ENCODE measurements around the gene TAF10. TPM values are rescaled to one million over a fixed set of nuclear protein-coding genes. Genes with fewer than 3 reads are reported as not detected.

TAF10 gene
- total and polyA plus RNA-seq, 7 experiments from 2014 or later = 116 to 247 (median 129) TPM

DNA sequence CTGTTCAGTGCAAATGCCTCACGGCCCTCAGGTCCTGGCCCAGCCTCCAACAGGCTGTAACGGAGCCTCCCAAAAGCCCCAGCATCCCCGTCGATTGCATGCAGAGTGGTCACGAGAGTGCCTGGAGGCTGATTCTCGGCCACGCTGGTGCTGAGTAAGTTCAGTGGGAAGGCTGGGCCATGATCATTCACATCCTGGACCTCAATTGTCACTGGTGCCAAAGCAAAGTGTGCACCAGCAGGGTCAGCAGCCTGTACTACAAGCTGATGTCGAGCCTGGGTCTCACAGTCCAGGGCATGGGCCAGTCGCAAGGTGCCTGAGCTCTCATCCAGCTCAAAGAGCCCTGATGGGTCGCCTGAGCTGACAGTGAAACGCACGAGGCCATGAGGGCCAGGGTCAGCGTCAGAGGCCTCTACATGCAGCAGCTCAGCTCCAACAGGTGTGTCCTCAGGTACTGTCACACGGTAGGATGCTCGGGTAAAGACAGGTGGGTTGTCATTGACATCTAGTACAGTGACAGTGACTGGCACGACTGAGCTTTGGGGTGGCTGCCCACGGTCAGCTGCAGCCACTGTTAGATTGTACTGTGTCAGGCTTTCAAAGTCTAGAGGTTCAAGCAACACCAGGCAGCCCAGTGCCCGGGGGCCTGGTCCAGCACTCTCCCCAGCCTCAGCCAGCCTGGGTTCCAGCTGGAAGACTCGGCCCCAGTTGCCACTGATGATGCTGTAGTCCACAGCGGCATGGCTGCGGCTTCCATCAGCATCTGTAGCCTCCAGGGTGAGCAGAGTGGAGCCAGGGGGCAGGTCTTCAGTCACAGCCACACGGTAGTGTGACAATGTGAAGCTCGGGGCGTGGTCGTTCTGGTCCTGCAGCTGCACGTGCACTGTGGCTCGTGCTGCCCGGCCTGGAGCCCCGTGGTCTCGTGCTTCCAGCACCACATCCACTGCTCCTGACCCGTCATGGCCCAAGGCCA, 11.7 kb upstream of the TAF10 start:
- peaks cover 8 to 15% of the 10 kb centered on the region in 2 donors for H3K4me1 ChIP-seq (ENCODE audit: control insufficient read depth in 2 of 2, insufficient read depth in 2 of 2, low read length in 2 of 2)
- Mint-ChIP-seq H3K27me3 (no peaks in the 10 kb centered on the region), H3K9me3 (no peaks in the 10 kb centered on the region), H3K4me3 (no peak overlapping the region), H3K27ac (peak overlapping the region in 1 of 9 donors; percentile 62), H3K4me1 (peaks cover 11 to 27% (median 19%) of the 10 kb centered on the region in 7 donors), H3K36me3 (peaks cover 0 to 29% (median 9%) of the 10 kb centered on the region in 5 donors)
- H3K36me3 ChIP-seq (ENCODE audit: control insufficient read depth in 2 of 3, insufficient read depth in 3 of 3, low read length in 3 of 3) = peaks cover 0 to 28% (median 0%) of the 10 kb centered on the region in 3 experiments
- H3K27me3 ChIP-seq (ENCODE audit: control insufficient read depth in 2 of 2, insufficient read depth in 2 of 2, low read length in 2 of 2) = no peaks in the 10 kb centered on the region
- ATAC-seq (no peak), DNase-seq (no peak)
- CTCF ChIA-PET = interaction anchor here (1.5 kb wide), 1 partner anchor 59 kb away, joined by 3 read pairs; the partner anchor contains the start of gene MRPL17
- no peaks in the 10 kb centered on the region for H3K9me3 ChIP-seq (ENCODE audit: control insufficient read depth in 2 of 3, low read length in 3 of 3)
- intact Hi-C loops (cut with micrococcal nuclease) = no loop called here
- no peak overlapping the region for H3K4me3 ChIP-seq (ENCODE audit: low read length)
- no peak overlapping the region for H3K27ac ChIP-seq (ENCODE audit: low read depth, low read length)
- POLR2A ChIA-PET = interaction anchor here (1.0 to 1.3 kb wide), 3 partner anchors 10 to 30 kb away, joined by 3 to 4 read pairs (median 3); partner anchors contain the start of gene TAF10

GRCh38 chr11:6622261-6623171, 10.5 kb upstream of the TAF10 start:
- Histone ChIP-seq H3K9me3 (ENCODE audit: control insufficient read depth in 2 of 3, low read length in 3 of 3) (no peaks in the 10 kb centered on the region), H3K27ac (ENCODE audit: low read depth, low read length) (no peak overlapping the region), H3K27me3 (ENCODE audit: control insufficient read depth in 2 of 2, insufficient read depth in 2 of 2, low read length in 2 of 2) (no peaks in the 10 kb centered on the region), H3K4me1 (ENCODE audit: control insufficient read depth in 2 of 2, insufficient read depth in 2 of 2, low read length in 2 of 2) (peaks cover 8 to 24% of the 10 kb centered on the region in 2 donors), H3K36me3 (ENCODE audit: control insufficient read depth in 2 of 3, insufficient read depth in 3 of 3, low read length in 3 of 3) (peaks cover 0 to 28% (median 0%) of the 10 kb centered on the region in 3 experiments), H3K4me3 (ENCODE audit: low read length) (no peak overlapping the region)
- peaks cover 2 to 16% (median 10%) of the 10 kb centered on the region in 7 donors for H3K4me1 Mint-ChIP-seq
- intact Hi-C loops (cut with micrococcal nuclease) = no loop called here
- H3K36me3 Mint-ChIP-seq = peaks cover 0 to 24% (median 9%) of the 10 kb centered on the region in 5 donors
- ChIA-PET POLR2A (interaction anchor here (1.2 to 2.5 kb wide), 4 partner anchors 10 to 28 kb away, joined by 3 to 14 read pairs (median 5); partner anchors contain the start of gene TAF10), CTCF (no interaction called here)
- ATAC-seq (no peak), DNase-seq (no peak)
- H3K4me3 Mint-ChIP-seq = no peak overlapping the region
- no peaks in the 10 kb centered on the region for H3K9me3 Mint-ChIP-seq
- H3K27me3 Mint-ChIP-seq = no peaks in the 10 kb centered on the region
- H3K27ac Mint-ChIP-seq = no peak overlapping the region

DNA sequence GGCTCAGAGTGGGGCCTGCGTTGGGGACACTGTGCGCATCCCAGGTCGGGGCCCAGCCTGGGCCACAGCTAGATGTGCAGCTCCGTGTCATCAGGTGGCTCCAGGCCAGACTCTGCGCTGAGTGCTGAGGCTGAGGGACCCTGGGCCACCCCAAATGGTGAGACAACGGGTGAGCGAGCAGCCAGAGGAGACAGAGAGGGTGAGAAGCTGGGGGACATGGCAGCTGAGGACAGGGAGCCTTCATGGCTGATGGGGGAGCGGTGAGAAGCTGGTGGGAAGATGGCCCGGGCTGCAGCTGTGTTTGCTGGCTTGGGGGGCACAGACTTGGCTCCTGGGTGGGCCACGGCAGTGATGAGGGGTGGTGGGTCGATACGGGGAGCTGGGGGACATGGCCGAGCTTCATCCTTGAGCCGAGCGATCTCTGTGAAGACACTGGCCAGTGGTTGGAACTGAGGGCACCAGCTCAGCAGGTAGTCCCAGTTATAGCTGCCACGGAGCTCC, 9.7 kb upstream of the TAF10 start:
- intact Hi-C loops (cut with micrococcal nuclease) = no loop called here
- Histone ChIP-seq H3K27me3 (ENCODE audit: control insufficient read depth in 2 of 2, insufficient read depth in 2 of 2, low read length in 2 of 2) (no peaks in the 10 kb centered on the region), H3K4me3 (ENCODE audit: low read length) (no peak overlapping the region), H3K9me3 (ENCODE audit: control insufficient read depth in 2 of 3, low read length in 3 of 3) (no peaks in the 10 kb centered on the region), H3K36me3 (ENCODE audit: control insufficient read depth in 2 of 3, insufficient read depth in 3 of 3, low read length in 3 of 3) (peaks cover 0 to 31% (median 0%) of the 10 kb centered on the region in 3 experiments), H3K4me1 (ENCODE audit: control insufficient read depth in 2 of 2, insufficient read depth in 2 of 2, low read length in 2 of 2) (peaks cover 6 to 22% of the 10 kb centered on the region in 2 donors), H3K27ac (ENCODE audit: low read depth, low read length) (no peak overlapping the region)
- H3K4me1 Mint-ChIP-seq = peaks cover under 1 to 13% (median 5%) of the 10 kb centered on the region in 7 donors
- ATAC-seq (no peak), DNase-seq (no peak)
- H3K36me3 Mint-ChIP-seq = peaks cover 0 to 24% (median 9%) of the 10 kb centered on the region in 5 donors
- H3K27me3 Mint-ChIP-seq = no peaks in the 10 kb centered on the region
- ChIA-PET POLR2A (interaction anchor here (1.2 to 2.5 kb wide), 4 partner anchors 9 to 29 kb away, joined by 3 to 14 read pairs (median 4); partner anchors contain the start of gene TAF10), CTCF (interaction anchor here (0.8 to 1.1 kb wide), 4 partner anchors 17 to 28 kb away, joined by 3 to 4 read pairs (median 4); no protein-coding TSS in a partner anchor)
- H3K4me3 Mint-ChIP-seq = no peak overlapping the region
- H3K27ac Mint-ChIP-seq = no peak overlapping the region
- H3K9me3 Mint-ChIP-seq = no peaks in the 10 kb centered on the region

DNA sequence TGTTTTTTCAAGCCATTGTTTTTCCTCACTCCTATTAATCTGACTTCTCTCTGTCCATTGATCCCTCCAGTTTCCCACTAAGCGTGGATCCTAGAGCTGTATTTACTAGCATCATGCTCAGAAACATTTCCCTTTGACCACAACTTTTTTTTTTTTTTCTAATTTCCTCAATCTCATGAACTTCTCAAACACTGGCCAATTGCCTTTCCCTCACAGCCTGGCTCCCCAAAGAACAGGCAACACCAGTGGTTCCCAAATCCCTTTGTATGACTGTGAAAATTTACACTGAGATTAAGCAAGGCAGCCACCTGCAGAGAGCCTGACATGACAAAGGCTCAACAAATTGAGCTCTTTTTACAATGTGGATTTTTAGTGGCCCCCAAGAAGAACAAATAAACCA, 8.6 kb upstream of the TAF10 start:
- H3K27ac ChIP-seq (ENCODE audit: low read depth, low read length) = no peak overlapping the region
- H3K4me1 ChIP-seq (ENCODE audit: control insufficient read depth in 2 of 2, insufficient read depth in 2 of 2, low read length in 2 of 2) = peaks cover 6 to 22% of the 10 kb centered on the region in 2 donors
- no peak for DNase-seq
- Mint-ChIP-seq H3K4me1 (peaks cover 5 to 13% (median 9%) of the 10 kb centered on the region in 7 donors), H3K4me3 (no peak overlapping the region), H3K27ac (no peak overlapping the region), H3K9me3 (no peaks in the 10 kb centered on the region), H3K27me3 (no peaks in the 10 kb centered on the region), H3K36me3 (peaks cover 5 to 24% (median 10%) of the 10 kb centered on the region in 5 donors)
- intact Hi-C loops (cut with micrococcal nuclease) = no loop called here
- H3K4me3 ChIP-seq (ENCODE audit: low read length) = no peak overlapping the region
- H3K27me3 ChIP-seq (ENCODE audit: control insufficient read depth in 2 of 2, insufficient read depth in 2 of 2, low read length in 2 of 2) = no peaks in the 10 kb centered on the region
- no peak for ATAC-seq
- CTCF ChIA-PET = interaction anchor here (0.7 to 2.0 kb wide), 4 partner anchors 26 to 115 kb away, joined by 3 to 5 read pairs (median 4); partner anchors contain the start of gene MRPL17
- no peaks in the 10 kb centered on the region for H3K9me3 ChIP-seq (ENCODE audit: control insufficient read depth in 2 of 3, low read length in 3 of 3)
- POLR2A ChIA-PET = interaction anchor here (1.0 to 2.5 kb wide), 4 partner anchors 8 to 206 kb away, joined by 3 to 14 read pairs (median 4); partner anchors contain the start of gene TAF10
- peaks cover 0 to 32% (median 0%) of the 10 kb centered on the region in 3 experiments for H3K36me3 ChIP-seq (ENCODE audit: control insufficient read depth in 2 of 3, insufficient read depth in 3 of 3, low read length in 3 of 3)

GRCh38 chr11:6619004-6619745, 7.2 kb upstream of the TAF10 start, which contains the start of gene TPP1:
TPP1 (minus strand) TSS chr11:6619422; CDS start chr11:6619400, 22 bp downstream.
- Histone ChIP-seq H3K4me3 (ENCODE audit: low read length) (peak within 1 kb of the TSS; percentile 91), H3K9me3 (ENCODE audit: control insufficient read depth in 2 of 3, low read length in 3 of 3) (no peaks in the 10 kb centered on the region), H3K36me3 (ENCODE audit: control insufficient read depth in 2 of 3, insufficient read depth in 3 of 3, low read length in 3 of 3) (peaks cover 0 to 28% (median 0%) of the 10 kb centered on the region in 3 experiments), H3K4me1 (ENCODE audit: control insufficient read depth in 2 of 2, insufficient read depth in 2 of 2, low read length in 2 of 2) (peaks cover 6 to 22% of the 10 kb centered on the region in 2 donors), H3K27me3 (ENCODE audit: control insufficient read depth in 2 of 2, insufficient read depth in 2 of 2, low read length in 2 of 2) (no peaks in the 10 kb centered on the region), H3K27ac (ENCODE audit: low read depth, low read length) (peak within 1 kb of the TSS; percentile 87)
- POLR2A ChIA-PET = interaction anchor here (0.8 to 3.5 kb wide), 23 partner anchors 10 to 234 kb away, joined by 3 to 70 read pairs (median 4); partner anchors contain the start of genes ARFIP2, DCHS1, ILK and MRPL17
- peaks cover 8 to 23% (median 10%) of the 10 kb centered on the region in 5 donors for H3K36me3 Mint-ChIP-seq
- no peak within 1 kb of the TSS for H3K27ac Mint-ChIP-seq
- DNase-seq (peak; percentile 76 to 94 (median 90)), ATAC-seq (peak; percentile 96)
- intact Hi-C loops (cut with micrococcal nuclease) = loop anchor here (1.0 to 10.0 kb wide), 14 partner anchors 15 to 992 kb away; partner anchors contain the start of genes FHIP1B (in 2 of the 2), MRPL17 (in 2 of the 2), DCHS1 (in 1 of the 2) and ILK (in 1 of the 2)
- CTCF ChIA-PET = interaction anchor here (0.7 to 3.1 kb wide), 17 partner anchors 9 to 240 kb away, joined by 3 to 25 read pairs (median 4); partner anchors contain the start of genes ILK and MRPL17
- H3K27me3 Mint-ChIP-seq = no peaks in the 10 kb centered on the region
- H3K4me1 Mint-ChIP-seq = peaks cover 7 to 17% (median 9%) of the 10 kb centered on the region in 7 donors
- H3K9me3 Mint-ChIP-seq = no peaks in the 10 kb centered on the region
- no peak within 1 kb of the TSS for H3K4me3 Mint-ChIP-seq

Measured in naive thymus-derived CD4-positive, alpha-beta T cell (primary cell).